KOPT-K1 (cell line): ENCODE measurements around the gene GBF1.

Experiments
- H3K27ac ChIP-seq: fragments of 200-600 bp; sonication (generic); 2 replicates; pipeline ENCODE4 v1.5.1; 2016; ENCODE audit warnings: antibody characterized with exemption, mild to moderate bottlenecking, low read depth, low read length; ENCODE audit not compliant: poor library complexity, severe bottlenecking
- H3K36me3 ChIP-seq: fragments of 200-600 bp; sonication (generic); 2 replicates; pipeline ENCODE4 v1.5.1; 2017; ENCODE audit warnings: antibody characterized with exemption, mild to moderate bottlenecking, low read length, moderate library complexity; ENCODE audit not compliant: insufficient read depth
- H3K9me3 ChIP-seq: fragments of 200-600 bp; sonication (generic); 2 replicates; pipeline ENCODE4 v1.5.1; 2017; ENCODE audit warnings: antibody characterized with exemption, low read length, mild to moderate bottlenecking; ENCODE audit not compliant: insufficient read depth, poor library complexity, severe bottlenecking

Gene GBF1

DNA sequence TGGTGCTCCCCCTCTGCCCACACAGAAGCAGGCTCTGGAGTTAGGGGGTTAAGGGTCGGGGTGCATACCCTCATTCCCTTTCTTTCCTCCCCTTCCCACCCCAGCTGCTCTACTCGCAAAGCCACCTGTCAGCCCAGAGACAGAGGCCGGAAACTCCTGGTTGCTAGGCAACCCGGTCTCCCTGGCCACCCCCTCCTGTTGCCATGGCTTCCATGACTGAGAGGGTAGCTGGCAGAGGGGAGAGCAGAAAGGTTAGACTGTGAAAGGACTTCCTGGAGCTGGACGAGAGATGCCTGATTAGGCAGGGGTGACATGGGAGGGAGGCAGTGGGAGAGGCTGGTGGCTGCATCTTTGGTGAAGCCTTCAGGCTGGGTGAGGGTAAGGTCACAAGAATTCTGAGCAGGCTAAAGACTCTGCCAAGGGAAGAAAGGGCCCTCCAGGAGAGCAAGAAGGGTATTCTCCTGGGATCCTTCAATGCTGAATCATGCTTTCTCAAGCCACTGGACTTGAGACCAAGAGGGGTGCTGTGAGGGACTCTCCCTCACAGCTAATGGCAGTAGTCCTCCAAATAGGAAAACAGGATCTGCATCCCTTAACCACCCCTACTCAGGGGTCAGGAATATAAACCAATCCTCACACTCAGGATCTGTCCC lies 167.8 kb downstream of the GBF1 start:
- Histone ChIP-seq H3K36me3 (no peaks in the 10 kb centered on the region), H3K9me3 (no peaks in the 10 kb centered on the region), H3K27ac (no peak overlapping the region)

DNA sequence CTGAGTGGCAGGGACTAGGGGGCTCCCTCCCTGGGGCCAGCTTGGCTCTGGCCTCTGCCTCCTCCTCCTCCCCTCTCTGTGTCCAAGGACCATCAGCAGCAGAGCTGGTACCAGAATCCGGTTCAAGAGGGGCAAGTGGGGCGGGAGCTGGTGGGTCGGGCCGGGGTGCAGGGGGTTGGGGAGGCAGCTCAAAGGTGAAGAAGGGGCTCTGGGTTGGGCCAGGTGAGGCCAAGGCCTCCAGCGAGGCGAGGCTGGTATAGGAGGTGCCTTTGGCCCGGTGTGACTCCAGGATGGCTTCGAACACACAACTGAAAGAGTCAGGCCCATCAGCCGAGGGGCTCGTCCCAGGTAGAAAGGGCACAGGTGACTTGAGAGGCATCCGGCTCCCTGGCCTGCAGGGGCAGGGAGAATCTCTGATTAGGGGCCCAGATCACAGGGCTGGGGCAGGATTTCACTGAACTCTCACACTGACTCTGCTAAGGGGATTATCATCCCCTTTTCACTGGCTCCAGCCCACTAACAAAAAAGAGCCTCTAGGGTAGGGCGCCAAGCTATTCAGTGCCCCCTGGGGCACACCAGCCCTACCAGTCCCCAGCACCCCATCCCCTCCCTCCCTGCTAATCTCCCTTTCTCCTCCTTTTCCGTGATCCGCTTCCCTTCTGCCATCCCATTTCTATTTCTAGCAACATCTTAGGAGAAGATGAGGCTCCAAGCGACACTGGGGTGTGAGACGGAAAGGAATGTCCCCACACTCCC lies 168.7 kb downstream of the GBF1 start:
- H3K36me3 ChIP-seq = no peaks in the 10 kb centered on the region
- H3K9me3 ChIP-seq = no peaks in the 10 kb centered on the region
- no peak overlapping the region for H3K27ac ChIP-seq

DNA sequence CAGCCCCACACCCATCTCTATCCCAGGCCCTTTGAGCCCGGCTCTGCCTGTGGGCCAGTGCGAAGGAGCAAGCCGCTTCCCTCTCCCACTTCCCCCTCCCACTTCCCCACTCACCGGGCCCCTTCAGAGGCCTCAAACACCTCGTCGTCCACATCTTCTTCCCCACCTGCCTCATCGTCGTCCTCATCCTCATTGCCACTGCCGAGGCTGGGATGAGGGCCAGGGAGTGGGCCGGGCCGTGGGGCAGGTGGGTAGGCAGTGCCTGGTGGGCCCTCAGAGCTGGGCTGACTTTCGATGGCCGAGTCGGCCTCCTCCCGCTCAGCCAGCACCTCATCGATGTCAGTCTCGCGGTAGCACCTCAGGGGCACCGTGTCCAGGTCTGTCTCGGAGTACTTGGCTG lies 169.4 kb downstream of the GBF1 start:
- Histone ChIP-seq H3K36me3 (no peaks in the 10 kb centered on the region), H3K9me3 (no peaks in the 10 kb centered on the region), H3K27ac (no peak overlapping the region)

DNA sequence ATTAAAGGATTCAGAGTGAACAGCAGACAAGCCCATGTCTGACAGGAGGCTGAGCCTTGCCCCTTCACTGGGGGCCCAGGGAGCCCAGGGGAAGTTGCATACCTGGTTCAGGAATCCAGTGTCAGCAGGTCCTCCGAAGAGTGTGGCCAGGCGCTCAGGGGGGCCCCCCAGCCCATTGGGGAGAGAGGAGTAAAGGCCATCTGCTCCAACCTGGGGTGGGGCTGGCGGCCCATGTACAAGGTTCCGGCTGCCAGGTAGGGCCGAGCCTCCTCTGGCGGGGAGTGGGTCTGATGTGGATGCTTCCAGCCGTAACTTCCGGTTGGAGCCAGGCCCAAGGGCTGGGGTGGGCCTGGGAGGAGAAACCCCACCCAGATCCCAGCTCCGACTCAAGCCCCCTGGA lies 171.0 kb downstream of the GBF1 start:
- Histone ChIP-seq H3K36me3 (no peaks in the 10 kb centered on the region), H3K27ac (no peak overlapping the region), H3K9me3 (no peaks in the 10 kb centered on the region)

DNA sequence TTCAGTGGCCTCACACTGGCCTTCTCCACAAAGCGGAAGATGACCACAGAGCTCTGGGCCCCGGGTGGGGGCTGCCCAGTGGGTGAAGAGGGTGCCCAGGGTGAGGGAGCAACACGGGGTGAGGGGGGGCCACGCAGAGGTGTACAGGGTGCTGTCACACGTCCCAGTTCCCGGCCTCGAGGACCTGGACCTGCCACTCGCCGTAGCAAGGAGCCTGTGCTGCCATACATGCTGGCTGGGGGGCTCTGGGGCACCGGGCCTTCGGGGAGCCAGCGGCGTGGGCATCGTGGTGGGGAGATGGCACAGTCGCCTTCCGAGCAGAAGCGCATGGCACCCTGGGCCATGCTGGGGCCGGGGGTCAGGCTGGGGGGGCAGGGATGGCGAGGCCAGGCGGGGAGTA lies 171.4 kb downstream of the GBF1 start:
- H3K36me3 ChIP-seq = no peaks in the 10 kb centered on the region
- no peak overlapping the region for H3K27ac ChIP-seq
- H3K9me3 ChIP-seq = no peaks in the 10 kb centered on the region

DNA sequence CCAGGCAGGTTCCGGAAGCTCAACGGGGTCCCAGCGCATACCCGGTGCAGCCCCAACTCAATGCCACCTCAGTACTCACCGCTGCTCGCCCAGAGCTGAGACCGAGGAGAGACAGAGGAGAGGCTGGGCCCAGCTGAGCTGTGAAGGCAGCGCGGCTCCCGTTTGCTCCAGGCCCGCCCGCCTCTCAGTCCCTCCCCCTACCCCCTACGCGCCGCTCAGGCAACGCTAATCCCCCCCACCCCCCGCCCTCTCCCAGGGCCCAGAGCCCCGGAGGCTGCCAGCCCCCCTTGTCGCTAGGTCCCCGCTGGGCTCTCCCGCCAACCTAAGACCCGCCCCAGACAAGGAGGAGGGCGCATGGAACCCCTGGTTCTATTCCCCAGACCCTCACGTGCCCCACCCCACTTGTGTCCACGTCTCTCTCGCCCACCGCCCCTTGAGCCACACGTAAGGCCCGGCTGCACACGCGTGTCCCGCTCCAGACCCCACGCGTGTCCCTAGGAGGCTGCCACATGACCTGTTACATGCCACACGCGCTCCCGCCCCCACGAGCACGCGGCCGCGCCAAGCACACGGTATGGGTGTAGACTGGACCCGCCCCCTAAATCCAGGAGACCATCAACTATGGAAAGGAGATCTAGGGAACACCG lies 173.4 kb downstream of the GBF1 start, which contains the start of gene PSD:
TSS of gene PSD (minus strand) at position 164 of the 647 bp plus-strand sequence. CDS start 1,747 bp downstream, outside the sequence.
- no peak within 1 kb of the TSS for H3K27ac ChIP-seq
- no peaks in the 10 kb centered on the region for H3K9me3 ChIP-seq
- peaks cover 11% of the 10 kb centered on the region for H3K36me3 ChIP-seq

DNA sequence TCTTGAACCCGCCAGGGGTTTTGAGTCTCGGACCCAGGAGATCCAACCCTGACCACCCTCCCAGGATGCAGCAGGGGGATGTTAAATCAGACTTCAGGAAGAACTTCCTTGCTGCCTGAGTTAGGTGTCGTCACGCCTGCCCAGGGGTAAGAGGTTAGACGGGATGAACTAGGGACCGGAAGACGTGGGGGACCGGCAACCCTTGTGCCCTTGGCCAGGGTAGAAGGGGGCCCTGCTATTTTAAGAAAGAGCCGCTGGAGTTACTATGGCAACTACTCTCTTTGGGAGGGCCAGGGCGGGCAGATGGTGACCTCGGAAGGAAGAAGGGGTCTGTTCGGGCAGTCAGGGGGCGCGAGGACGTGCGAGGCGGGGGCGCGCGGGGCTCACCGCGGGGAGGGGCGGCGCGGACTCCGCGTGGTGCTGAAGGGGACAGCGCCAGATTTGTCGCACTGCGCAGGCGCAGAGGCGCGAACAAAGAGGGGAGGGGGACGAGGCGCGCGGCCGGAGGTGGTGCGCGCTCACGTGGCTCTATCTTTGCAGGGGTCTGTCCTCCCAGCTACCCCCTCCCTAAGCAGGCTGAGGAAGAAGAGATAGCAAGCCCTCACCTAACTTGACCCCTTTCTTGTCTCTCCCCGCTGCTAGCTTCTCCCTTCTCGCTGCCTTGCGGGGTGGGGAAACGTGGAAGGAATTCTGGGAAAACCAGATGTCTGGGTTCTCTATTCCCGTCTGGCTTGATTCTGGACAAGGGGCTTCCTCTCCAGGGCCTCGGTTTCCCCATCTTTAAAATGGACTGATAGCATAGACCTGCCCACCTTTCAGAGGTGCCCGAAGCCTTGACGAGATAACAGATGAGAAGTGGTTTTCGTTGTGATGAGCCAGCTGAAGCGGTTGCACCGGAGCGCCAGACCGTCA lies 174.2 kb downstream of the GBF1 start:
- Histone ChIP-seq H3K9me3 (no peaks in the 10 kb centered on the region), H3K27ac (peak overlapping the region; percentile 73)

DNA sequence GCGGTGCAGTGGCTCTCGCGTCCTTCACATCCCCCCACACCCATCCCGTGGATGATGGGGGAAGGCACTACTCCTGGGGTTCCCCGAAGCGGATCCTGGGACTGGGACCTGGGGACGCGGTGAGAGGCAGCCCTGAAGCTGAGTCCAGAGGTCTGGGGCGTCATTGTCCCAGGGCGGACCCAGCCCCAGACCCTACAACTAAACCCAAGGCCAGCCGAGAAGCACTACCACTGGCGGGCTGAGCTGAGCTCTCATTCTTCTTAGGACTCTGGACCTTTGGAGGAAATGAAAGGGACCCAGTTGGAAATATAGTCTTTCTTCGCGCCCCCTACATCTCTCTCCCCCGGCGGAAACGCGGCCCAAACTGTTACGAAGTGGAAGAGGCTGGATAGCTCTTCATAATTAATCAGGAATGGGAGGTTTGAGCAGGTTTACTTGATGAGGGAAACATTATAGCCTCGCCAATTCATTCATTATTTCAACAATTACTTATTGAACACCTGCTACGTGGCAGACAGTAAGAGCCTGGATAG lies 174.9 kb downstream of the GBF1 start:
- Histone ChIP-seq H3K27ac (peak overlapping the region; percentile 73), H3K9me3 (no peaks in the 10 kb centered on the region), H3K36me3 (peaks cover 24% of the 10 kb centered on the region)

More for the DNA sequence above, 174.2 kb downstream of the GBF1 start:
- H3K36me3 ChIP-seq = peaks cover 19% of the 10 kb centered on the region

DNA sequence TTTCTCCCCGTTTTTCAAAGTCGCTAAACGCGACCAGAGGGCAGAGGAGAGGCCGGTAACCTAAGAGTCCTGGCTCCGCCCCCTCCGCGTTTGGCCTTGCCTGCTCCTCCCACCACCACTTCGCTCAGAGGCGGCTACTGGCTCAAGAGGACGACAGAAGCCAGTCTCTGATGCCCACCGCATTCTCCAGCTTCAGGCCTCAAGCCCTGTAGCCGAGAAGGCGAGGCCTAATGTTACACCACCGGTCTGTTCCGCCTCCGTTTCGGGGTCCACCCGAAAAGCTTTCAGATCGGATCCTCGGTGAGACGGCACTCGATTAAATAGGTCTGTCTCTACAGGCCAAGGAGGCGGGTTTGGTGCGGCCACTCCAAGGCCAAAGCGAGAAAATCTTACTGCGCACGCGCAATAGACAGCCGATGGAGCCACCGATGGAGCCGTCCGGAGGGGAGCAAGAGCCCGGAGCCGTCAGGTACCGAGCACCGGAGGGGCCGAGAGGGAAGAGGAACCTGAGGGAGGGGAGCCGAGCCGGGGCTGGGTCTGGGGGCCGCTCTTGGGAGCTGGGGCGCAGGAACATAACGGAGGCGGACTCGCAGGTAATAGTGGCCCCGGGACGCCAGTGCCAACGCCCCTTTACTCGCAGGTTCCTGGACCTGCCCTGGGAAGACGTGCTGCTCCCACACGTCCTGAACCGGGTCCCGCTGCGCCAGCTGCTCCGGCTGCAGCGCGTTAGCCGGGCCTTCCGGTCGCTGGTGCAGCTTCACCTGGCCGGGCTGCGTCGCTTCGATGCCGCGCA lies 175.6 kb downstream of the GBF1 start, which contains the start of gene FBXL15:
TSS of gene FBXL15 (plus strand) at position 123 of the 793 bp plus-strand sequence. CDS start at position 417, 294 bp downstream.
- peaks cover 24% of the 10 kb centered on the region for H3K36me3 ChIP-seq
- H3K27ac ChIP-seq = peak within 1 kb of the TSS; percentile 73
- H3K9me3 ChIP-seq = no peaks in the 10 kb centered on the region

DNA sequence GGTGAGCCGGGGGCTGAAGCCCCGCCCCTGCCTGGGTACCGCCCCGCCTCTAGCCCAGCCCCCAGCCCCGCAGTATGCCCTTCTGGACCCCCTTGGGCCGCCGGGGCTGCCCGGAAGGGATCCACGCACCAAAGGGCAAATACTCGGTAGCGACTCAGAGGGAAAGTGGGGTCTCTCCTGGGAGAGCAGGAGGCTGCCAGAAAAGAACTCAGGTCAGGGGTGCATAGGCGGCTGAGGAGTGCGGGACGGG lies 176.1 kb downstream of the GBF1 start:
- no peaks in the 10 kb centered on the region for H3K9me3 ChIP-seq
- H3K27ac ChIP-seq = peak overlapping the region; percentile 73
- peaks cover 24% of the 10 kb centered on the region for H3K36me3 ChIP-seq

DNA sequence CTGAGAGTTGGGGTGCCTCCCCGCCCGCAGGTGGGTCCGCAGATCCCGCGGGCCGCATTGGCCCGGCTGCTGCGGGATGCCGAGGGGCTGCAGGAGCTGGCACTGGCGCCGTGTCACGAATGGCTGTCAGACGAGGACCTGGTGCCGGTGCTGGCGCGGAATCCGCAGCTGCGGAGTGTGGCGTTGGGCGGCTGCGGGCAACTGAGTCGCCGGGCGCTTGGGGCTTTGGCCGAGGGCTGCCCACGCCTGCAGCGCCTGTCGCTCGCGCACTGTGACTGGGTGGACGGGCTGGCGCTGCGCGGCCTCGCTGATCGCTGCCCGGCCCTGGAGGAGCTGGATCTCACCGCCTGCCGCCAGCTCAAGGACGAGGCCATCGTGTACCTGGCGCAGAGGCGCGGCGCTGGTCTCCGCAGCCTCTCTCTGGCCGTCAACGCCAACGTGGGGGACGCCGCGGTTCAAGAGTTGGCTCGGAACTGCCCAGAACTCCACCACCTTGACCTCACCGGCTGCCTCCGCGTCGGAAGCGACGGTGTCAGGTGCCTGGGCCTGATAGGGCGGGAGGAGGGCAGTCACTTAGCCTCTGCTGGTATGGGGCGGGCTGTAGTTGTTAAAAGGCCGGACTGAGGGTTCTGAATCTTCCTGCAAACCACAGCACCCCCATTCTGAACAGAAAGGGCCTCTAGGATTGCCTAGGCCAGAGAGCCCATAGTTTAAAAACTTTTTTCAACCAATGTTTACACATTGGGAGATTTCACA lies 176.6 kb downstream of the GBF1 start:
- Histone ChIP-seq H3K36me3 (peaks cover 24% of the 10 kb centered on the region), H3K9me3 (no peaks in the 10 kb centered on the region), H3K27ac (peak overlapping the region; percentile 73)

DNA sequence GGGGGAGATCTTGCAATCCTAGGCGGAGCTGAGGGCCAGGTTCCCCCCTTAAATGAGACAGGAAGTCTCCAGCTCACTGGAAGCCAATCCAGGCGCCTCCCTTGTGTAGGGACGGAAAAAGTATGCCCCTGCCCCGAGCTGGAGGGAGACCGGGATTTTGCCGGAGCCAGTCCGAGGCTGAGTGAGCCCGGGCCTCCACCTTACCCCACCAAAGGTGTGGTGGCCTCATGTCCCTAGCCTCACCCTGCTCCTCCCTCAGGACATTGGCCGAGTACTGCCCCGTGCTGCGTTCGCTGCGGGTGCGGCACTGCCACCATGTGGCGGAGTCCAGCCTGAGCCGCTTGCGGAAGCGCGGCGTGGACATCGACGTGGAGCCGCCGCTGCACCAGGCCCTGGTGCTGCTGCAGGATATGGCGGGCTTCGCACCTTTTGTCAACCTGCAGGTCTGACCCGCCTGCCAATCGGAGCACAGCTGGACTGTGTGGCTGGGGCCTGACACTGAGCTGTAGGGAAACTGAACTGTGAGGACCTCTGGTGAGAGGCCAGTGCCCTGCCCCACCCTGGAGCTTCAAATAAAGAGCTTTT lies 177.3 kb downstream of the GBF1 start:
- H3K36me3 ChIP-seq = peaks cover 24% of the 10 kb centered on the region
- H3K27ac ChIP-seq = no peak overlapping the region
- H3K9me3 ChIP-seq = no peaks in the 10 kb centered on the region

- H3K9me3 ChIP-seq = no peaks in the 10 kb centered on the region
- H3K36me3 ChIP-seq = peaks cover 24% of the 10 kb centered on the region
- H3K27ac ChIP-seq = no peak overlapping the region
Measured at GRCh38 chr10:102423372-102423968, 178.1 kb downstream of the GBF1 start.
